SK-N-SH (cell line): Measurements from ENCODE around the gene LY6G6D.

Experiments used
- POLR2AphosphoS5 ChIP-seq: IDR thresholded peaks from 2 replicates; pipeline ENCODE4 v1.6.1; 2012; ENCODE audit warnings: low read depth, low read length
- RAD21 ChIP-seq: IDR thresholded peaks from 2 replicates; pipeline ENCODE4 v1.6.1; 2012; ENCODE audit warnings: mild to moderate bottlenecking, low read length
- RCOR1 ChIP-seq: fragments of 150-350 bp; IDR thresholded peaks from 2 replicates; pipeline ENCODE4 v1.6.1; 2017; ENCODE audit warnings: antibody characterized with exemption, low read length
- SMC3 ChIP-seq: IDR thresholded peaks from 2 replicates; pipeline ENCODE4 v1.6.1; 2012; ENCODE audit warnings: low read depth, low read length, improper control_type of control experiment
- YY1 ChIP-seq: IDR thresholded peaks from 2 replicates; pipeline ENCODE4 v1.4.0; 2012; ENCODE audit warnings: low read depth, mild to moderate bottlenecking
- TF ChIP-seq, protein P1 (sequence below): fragments of 200-600 bp; sonication (generic); IDR thresholded peaks from 2 replicates; pipeline ENCODE4 v1.6.1; 2017; ENCODE audit warnings: antibody characterized with exemption, mild to moderate bottlenecking, moderate library complexity
- TF ChIP-seq, protein P2 (sequence below): IDR thresholded peaks from 2 replicates; pipeline ENCODE4 v1.4.0; 2012; ENCODE audit warnings: low read depth

DNA sequence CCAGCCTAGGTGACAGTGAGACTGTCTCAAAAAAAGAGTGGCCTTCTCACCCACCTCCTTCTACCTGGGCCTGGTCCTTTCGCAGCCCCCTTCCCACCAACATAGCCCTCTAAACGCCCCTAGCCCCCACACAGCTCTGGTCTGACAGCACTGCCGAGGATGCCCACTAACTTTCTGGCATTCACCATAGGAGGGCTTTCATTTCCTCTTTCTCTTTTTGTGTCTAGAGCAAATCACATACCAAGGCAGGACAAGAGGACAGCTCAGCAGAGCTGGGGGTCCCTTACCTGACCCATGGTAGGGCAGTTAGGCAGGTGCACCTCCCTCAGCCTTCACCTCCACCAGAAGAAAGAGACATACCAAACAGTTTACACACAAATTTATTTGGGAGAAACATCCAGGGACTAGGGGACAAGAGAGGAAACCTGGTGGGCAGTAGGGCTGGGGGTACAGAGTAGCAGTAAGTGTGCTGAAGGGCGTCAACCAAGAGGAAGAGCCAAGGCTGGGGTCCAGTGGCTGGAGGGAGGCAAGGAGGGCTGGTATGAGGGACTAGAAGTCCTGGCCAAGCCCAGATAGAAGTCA, 38.7 kb upstream of the LY6G6D start:
- TF ChIP-seq, protein P1, sequence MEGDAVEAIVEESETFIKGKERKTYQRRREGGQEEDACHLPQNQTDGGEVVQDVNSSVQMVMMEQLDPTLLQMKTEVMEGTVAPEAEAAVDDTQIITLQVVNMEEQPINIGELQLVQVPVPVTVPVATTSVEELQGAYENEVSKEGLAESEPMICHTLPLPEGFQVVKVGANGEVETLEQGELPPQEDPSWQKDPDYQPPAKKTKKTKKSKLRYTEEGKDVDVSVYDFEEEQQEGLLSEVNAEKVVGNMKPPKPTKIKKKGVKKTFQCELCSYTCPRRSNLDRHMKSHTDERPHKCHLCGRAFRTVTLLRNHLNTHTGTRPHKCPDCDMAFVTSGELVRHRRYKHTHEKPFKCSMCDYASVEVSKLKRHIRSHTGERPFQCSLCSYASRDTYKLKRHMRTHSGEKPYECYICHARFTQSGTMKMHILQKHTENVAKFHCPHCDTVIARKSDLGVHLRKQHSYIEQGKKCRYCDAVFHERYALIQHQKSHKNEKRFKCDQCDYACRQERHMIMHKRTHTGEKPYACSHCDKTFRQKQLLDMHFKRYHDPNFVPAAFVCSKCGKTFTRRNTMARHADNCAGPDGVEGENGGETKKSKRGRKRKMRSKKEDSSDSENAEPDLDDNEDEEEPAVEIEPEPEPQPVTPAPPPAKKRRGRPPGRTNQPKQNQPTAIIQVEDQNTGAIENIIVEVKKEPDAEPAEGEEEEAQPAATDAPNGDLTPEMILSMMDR = no peak
- TF ChIP-seq, protein P2, sequence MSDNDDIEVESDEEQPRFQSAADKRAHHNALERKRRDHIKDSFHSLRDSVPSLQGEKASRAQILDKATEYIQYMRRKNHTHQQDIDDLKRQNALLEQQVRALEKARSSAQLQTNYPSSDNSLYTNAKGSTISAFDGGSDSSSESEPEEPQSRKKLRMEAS = no peak
- TF ChIP-seq RCOR1 = no peak
- no peak for TF ChIP-seq SMC3
- no peak for TF ChIP-seq YY1
- TF ChIP-seq POLR2AphosphoS5 = no peak
- no peak for TF ChIP-seq RAD21
